LoVo (cell line): Measurements from ENCODE around the gene HTATIP2.
"Not testable (repeated sequence)": the region's sequence is repeated elsewhere in the genome, so short reads cannot be mapped to it uniquely, and the experiment has no call there.

ENCODE experiments used
- DNase-seq: peaks from one replicate; pipeline ENCODE4 v3.0.0-alpha.2; 2016; ENCODE audit warnings: low spot score

The HTATIP2 gene

DNA sequence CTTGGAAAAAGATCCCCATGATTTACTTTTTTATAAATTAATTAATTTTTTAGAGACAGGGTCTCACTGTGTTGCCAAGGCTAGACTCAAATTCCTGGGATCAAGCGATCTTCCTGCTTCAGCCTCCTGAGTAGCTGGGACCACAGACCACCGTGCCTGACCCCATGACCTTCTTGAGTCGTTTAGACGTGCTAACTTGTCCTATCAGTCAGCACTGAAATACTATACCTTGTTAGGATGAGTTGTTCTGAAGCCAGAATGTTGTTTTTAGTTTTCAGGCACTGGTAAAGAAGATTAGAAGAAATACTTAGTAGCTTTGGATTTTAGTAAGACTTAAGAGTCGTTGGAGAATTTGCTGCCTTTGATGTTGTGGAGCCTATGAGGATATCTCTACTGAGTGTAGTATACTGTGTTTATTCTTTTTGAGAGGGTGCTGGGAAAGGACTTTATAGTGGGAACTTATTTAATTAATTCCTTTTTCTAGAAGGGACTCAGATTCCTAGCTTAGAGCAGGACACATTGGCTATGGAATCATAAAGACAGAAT is 8.6 kb downstream of the HTATIP2 start:
- DNase-seq = no peak

DNA sequence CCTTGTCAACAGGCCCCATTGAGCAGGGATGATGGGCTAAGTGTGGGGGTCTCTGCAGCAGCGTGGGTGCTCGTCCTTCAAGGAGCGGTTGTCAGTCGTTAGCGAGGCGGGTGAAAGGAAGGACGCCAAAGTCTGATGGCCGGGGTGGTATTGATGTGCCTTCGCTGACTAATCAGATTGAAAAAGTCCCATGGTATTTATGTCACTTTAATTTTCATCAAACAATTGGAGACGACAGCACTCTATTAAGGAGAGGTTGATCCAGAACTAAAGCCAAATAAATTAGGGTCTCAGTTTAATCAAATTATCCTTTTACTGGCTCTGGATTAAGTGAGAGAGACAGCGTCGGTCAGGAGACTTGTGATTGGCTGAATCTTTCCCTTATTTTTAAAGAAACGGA is 9.6 kb downstream of the HTATIP2 start:
- no peak for DNase-seq

DNA sequence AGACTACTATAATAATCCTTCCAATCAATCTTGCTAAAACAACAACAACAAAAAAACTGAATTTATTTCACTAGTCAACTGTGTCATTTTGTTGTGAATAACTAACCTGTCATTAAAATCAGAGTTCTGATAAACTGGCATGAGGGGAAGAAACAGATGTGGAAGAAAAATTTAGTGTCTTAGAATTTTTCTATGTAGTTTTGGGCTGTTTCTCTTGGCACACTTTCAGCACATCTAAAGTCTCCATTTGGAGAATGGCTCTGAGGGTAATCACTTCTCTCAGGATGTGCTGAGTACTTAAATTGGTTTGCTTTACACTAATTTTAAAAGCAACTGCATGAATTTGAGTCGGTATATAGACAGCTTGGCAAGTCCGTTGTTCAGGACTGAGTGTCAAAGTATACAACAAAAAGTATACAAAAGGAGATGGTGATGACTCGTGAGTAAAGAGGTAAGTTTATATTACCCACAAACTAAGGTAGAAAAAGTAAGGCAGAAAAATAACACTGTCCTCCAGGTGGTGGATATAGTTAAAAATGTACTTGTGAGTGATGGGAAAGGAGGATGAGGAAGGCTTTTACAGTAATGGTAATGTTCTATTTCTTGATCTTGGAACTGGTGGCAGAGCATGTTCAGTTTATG is 10.2 kb downstream of the HTATIP2 start:
- no peak for DNase-seq

DNA sequence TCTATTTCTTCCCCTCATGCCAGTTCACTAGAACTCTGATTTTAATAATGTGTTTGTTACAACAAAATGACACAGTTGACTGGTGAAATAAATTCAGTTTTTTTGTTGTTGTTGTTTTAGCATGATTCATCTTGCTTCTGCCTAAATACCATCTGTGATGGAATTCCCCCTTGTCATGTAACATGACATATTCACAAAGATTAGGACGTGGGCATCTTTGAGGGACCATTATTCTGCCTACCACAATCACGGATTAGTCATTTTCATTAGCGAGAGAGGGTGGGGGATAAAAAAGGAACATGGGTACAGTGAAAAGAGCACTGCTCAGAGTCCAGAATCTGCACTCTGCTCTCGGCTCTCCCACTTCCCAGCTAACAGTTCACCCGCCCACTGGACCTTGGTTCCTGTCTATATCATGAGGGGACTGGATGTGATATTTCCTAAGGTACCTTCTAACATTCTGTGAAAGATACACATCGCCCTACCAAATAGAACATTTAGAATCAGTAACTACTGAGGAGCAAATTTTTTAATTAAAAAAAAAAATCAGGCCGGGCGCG is 11.3 kb downstream of the HTATIP2 start:
- no peak for DNase-seq

DNA sequence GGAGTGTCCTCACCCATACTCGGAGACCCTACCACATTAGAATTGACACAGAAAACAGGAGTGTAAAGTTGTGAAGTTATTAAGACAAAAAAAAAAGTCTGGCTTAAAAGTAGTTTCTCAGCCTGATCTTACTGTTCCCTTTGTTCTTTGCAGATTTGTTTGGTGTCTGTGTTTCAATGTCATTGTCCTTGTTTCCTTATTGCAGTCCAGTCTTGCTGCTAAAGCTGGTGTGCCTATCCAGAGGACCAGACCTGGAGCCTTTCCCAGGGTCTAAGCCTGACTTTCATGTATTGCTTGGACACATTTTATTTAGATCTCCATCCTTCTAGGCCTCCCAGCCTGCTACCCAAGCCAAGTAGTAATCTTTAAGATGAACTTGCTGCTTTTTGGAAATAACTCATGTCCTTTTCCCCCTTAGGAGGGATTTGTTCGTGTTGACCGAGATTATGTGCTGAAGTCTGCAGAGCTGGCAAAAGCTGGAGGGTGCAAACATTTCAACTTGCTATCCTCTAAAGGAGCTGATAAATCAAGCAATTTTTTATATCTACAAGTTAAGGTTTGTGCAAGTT is 12.7 kb downstream of the HTATIP2 start:
- DNase-seq = no peak

DNA sequence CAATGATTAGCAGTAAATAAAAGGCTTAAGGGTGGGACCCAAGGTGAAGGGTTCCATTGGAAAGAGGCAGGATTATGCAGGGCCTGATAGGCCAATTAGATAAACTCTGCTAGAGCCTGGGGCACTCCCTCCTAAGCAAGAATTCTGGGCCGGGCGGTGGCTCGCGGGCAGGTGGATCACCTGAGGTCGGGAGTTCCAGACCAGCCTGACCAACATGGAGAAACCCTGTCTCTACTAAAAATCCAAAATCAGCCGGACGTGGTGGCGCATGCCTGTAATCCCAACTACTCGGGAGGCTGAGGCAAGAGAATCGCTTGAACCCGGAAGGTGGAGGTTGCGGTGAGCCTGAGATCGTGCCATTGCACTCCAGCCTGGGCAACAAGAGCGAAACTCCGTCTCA is 22.5 kb downstream of the HTATIP2 start:
- not testable (repeated sequence) for DNase-seq

DNA sequence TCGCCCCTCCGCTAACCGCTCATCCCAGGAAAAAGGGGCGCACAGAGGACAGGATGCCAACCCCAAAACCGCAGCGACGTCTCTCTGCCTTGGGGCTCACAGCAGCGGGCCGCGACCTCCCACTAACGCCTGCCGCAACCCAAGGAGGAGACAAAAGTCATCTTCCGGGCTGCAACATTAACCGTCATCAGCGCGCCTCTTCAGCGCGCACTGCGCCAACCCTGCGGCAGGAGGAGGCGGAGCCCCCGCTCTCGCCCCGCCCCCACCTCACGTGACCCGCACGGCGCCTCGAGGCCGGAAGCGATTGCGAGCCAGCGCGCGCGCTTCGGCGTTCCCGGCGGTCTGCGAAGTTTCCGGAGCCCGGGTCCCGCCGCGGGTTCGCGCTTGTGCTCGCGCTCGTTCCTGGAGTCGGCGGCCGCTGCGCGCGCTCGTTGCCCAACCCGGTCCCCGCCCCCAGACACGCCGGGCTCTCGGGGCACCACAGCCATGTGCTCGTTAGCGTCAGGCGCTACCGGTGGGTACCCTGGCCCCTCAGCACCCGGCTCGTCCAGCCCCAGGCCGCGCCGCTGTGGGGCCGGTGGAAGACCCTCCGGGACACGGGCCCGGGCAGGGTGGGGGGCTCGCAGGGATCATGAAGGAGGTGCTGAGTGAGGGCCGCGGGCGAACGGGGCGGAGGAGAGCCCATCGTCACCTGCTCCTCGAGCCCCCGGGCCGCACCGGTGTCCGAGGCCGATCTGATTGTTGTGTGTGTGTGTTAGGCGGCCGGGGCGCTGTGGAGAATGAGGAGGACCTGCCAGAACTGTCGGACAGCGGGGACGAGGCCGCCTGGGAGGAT is 24.0 kb downstream of the HTATIP2 start, which contains the start of gene PRMT3:
Gene PRMT3 (plus strand): TSS at position 456 of the 835 bp plus-strand sequence. CDS start 31 bp downstream, at position 487.
- DNase-seq = peak; percentile 95

DNA sequence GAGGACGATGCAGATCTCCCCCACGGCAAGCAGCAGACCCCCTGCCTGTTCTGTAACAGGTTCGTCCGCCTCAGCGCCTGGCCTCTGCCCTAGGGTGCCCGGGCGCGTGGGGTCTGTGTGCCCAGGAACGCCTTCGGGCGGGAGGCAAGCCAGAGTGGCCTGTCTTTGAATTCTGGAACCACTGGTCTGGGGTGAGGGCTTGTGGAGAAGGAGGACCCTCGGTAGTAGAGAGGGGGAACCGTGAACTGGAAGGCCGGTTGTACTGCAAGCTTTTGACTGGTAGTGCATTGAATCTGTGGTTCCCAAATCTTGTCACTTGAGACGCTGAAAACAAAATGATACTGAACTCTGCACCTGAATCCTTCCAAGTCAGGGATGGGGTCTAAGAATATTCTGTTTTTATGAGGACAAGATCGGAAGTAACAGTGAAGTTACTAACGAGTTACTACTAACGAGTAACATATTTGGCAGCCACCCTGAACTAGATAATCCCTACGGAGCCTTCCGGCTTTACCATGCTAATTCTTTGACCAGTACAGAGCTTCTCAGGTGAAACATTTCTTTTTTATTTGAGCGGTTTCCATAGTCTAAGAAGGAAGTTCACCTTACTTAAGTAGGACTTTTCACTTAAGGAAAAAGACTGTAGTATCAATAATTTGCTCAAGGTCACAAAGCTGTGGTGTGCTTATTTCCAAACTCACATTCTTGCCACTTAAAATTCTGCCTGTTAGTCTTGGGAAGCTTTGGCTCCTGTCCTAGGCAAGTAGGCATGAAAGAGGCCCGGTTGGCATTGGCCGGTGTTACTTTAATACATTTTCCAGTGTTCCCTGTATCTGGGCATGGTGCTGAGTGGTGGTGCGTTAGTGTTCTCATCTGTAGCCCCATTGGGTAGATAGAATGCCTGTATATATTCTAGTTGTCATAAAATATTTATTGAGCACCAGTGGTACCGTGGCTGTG is 24.9 kb downstream of the HTATIP2 start:
- DNase-seq = peak; percentile 12

DNA sequence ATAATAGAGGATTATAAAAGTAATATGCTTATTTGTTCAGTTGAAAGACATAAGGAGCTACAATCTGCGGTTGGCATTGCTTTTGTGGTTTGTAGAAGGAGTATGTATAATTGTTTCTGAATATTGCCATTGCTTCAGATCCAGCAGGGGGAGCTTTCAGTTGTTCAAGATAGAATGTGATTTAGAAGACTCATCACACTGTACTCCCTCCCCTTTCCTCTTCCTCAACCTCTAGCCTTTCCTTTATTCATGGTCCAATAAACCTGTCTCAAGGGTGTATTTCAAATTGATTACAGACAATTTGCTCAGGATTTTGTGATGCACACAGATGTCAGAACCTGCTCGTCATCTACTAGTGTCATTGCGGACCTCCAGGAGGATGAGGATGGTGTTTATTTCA is 33.8 kb downstream of the HTATIP2 start:
- DNase-seq = peak; percentile 26

DNA sequence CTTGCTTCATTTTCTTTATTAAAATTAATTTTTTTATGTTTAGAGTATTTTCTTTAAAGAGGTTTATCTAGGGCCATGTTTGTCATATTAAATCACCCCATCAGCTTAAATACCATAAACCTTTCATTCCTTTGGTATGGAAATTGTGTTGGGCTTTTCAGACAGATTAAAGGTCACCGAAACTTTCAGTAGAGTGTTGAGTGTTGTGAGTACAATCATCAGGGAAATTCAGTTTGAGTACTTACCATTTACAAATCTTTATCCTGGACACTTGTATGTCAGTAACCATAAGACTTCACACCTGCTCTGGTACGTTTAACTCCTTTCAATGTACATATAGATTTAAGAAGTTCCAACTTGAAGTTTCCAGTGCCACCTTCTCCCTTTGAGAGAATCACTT is 36.0 kb downstream of the HTATIP2 start:
- no peak for DNase-seq

DNA sequence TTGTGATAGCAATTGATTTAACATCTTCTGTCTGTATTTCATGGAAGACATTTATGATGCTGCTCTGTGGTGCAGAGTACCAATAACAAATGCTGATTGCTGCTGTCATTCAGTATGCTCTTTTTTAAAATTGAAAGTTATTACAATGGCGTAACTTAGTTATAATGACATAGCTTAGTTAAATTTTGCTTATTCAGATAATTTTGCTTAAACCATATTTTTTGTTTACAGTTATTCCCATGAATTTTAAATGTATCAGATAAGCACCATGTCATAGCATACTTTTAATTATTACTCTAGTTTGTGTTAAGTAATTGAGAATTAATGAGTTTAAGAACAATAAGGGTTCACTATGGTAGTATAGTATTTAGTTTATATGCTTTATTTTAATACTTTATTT is 39.5 kb downstream of the HTATIP2 start:
- no peak for DNase-seq

DNA sequence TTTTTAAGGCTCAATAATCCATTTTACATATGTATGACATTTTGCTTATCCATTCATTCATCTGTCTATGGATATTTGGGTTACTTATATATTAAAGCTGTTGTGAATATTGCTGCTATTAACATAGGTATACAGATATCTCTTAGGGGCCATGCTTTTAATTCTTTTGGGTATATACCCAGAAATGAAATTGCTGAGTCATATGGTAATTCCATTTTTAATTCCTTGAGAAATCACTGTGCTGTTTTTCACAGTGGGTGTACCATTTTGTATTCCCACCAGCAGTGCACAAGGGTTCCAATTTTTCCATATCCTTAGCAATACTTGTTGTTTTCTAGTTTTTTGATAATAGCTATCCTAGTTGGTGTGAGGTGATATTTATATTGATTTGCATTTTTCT is 43.0 kb downstream of the HTATIP2 start:
- DNase-seq = no peak

DNA sequence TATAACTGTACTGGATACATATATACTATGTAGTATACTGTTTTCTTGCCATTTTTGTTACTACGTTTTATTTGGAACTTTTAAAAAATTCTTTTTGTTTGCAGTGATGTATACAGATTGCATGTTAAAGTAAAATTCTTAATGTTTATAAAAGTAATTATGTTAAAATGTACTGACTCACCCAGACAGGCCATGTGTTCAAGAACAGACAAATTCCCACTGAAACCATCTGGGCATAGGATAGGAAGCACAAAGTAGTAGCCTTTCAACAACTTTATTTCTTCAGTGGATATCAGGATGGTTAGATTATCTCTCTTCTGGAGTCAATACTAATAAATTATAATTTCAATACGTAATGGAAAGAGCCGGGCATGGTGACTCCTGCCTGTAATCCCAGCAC is 43.8 kb downstream of the HTATIP2 start:
- DNase-seq = no peak

DNA sequence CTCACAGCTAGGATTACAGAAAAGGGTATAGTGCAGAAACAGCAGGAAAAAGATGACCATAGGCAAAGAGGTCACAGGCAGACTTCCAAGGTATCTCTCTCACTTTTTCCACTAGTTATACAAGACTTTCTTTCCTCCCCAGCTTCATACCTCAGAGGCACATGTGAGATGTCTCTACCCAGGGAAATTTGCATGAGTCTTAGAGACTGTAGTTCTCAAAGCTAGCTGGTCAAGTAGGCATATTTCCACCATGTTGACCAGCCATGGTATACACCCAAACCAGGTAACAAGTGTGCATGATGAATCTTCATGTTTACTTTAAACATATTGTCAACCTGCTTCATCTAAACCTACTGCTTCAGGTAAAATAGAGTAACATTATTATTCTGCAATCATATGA is 51.9 kb downstream of the HTATIP2 start:
- no peak for DNase-seq

DNA sequence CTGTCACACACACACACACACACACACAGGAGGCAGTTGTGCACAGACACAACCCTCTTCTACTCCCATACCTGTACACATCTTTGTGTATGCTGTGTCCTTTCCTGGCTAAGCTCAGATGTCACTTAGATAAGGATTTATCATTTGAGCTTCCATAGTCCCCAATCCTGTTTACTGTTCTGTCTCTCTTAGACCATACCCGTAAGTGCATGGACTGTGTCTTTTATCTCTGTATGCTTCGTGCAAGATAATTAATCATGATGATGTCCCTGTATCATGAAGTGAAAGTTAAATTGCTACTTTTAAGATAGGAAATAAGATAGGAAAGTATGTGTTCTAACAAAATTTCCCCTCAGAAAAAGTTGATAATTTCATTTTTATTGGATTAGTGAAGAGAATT is 54.3 kb downstream of the HTATIP2 start:
- DNase-seq = no peak

DNA sequence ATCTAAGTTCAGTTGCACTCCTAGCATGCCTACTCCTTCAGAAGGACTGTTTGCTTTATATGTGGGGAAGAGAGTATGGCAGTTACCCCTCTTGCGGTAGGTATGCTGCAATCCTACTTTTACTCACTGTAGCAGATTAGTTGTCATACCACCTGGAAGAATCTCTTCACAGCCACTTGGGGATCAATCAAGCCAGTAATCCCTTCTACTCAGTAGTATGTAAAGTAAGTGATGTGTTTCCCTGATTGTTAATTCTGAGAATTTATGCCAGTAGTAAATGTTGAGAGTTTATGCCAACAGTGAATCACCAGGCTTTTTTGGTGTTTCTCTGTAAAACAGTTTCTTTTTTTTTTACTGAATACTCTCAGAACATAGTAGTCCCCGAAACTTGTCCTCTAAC is 58.4 kb downstream of the HTATIP2 start:
- no peak for DNase-seq

DNA sequence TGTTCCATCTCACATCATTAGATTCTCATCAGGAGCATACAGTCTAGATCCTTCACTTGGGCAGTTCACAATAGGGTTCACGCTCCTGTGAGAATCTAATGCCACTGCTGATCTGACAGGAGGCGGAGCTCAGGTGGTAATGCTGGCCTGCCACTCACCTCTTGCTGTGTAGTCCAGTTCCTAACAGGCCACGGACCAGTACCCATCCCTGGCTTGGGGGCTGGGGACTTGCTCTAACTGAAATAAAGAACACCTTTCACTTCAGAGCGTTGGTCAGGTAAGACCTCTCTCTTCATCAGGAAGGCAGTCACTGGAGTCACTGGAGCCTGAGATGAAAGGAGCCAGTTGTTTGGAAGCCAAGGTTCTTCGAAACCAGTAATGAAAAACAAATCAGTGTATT is 65.7 kb downstream of the HTATIP2 start:
- no peak for DNase-seq
